Measurements from ENCODE around the gene CSTF3. TPM values are rescaled to one million over a fixed set of nuclear protein-coding genes. Genes with fewer than 3 reads are reported as not detected.

The CSTF3 gene
- total and polyA plus RNA-seq, 2 experiments from 2014 or later, result 25.8 to 75.5 TPM

DNA sequence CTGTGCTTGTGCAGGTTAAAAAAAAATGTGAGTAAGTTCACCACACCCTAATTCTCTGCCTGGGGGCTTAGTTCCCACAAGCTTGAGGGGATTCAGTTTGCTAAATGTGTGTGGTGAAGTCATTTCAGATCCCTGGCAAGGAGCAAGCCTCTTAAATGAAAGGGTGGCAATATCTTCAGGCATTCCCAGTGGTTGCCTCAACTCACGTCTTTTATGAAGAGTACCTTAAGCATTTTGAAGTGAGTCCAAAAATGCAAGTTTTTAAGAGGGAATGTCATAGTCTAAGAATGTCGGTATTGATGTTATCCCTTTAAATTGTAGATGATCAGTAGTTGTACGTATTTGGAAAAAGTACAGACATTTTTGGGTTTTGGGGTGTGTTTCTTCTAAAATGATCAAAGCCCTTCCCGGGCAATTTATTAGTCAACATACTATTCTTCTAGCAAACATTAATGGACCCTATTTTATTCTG is 117.0 kb downstream of the CSTF3 start:
- Histone ChIP-seq H3K4me3 (no peak overlapping the region), H3K4me1 (ENCODE audit: low read depth) (peaks cover 4% of the 10 kb centered on the region), H3K27ac (no peak overlapping the region), H3K9me3 (ENCODE audit: low read depth) (no peaks in the 10 kb centered on the region), H3K27me3 (no peaks in the 10 kb centered on the region), H3K36me3 (no peaks in the 10 kb centered on the region)
- no peak for DNase-seq (ENCODE audit: low read depth in 1 of 2, low spot score in 1 of 2)
- TF ChIP-seq, protein P1, sequence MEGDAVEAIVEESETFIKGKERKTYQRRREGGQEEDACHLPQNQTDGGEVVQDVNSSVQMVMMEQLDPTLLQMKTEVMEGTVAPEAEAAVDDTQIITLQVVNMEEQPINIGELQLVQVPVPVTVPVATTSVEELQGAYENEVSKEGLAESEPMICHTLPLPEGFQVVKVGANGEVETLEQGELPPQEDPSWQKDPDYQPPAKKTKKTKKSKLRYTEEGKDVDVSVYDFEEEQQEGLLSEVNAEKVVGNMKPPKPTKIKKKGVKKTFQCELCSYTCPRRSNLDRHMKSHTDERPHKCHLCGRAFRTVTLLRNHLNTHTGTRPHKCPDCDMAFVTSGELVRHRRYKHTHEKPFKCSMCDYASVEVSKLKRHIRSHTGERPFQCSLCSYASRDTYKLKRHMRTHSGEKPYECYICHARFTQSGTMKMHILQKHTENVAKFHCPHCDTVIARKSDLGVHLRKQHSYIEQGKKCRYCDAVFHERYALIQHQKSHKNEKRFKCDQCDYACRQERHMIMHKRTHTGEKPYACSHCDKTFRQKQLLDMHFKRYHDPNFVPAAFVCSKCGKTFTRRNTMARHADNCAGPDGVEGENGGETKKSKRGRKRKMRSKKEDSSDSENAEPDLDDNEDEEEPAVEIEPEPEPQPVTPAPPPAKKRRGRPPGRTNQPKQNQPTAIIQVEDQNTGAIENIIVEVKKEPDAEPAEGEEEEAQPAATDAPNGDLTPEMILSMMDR (IDR thresholded peaks at IDR 0.05; ENCODE audit: low read depth, low read length), result no peak

- H3K4me3 ChIP-seq, result no peak overlapping the region
- H3K36me3 ChIP-seq, result no peaks in the 10 kb centered on the region
- no peaks in the 10 kb centered on the region for H3K27me3 ChIP-seq
- TF ChIP-seq, protein P1 (IDR thresholded peaks at IDR 0.05; ENCODE audit: low read depth, low read length), result no peak
- H3K27ac ChIP-seq, result no peak overlapping the region
- peaks cover 4% of the 10 kb centered on the region for H3K4me1 ChIP-seq (ENCODE audit: low read depth)
- no peak for DNase-seq (ENCODE audit: low read depth in 1 of 2, low spot score in 1 of 2)
- no peaks in the 10 kb centered on the region for H3K9me3 ChIP-seq (ENCODE audit: low read depth)
Measured at GRCh38 chr11:33043221-33043830, 118.0 kb downstream of the CSTF3 start.

DNA sequence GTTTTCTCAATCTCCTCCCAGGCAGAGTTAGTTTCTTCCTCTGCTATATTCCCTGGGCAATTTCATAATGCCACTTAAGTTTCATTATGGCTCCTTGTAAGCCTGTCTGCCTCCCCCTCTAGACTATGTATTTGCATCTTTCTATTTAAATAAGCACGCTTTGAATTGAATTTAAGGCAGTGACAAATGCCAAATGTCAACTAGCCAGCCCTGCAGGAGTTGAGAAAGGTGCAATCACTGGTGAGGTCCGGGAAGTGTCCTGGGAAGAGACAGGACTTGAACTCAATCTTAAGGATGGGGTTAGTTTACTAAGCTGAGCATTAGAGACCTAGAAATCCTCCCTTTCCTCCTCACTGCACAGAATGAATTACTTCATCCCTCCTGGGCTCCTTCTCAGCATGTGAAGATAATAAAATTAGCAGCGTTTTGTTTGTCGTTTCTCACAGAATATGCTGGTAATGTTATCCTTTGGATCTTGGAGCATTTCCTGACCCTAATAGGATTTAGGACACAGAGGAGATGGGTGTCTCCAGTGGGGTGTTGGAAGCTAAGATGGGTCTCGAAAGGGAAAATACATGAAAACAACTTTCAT is 120.3 kb downstream of the CSTF3 start:
- TF ChIP-seq, protein P1 (IDR thresholded peaks at IDR 0.05; ENCODE audit: low read depth, low read length), result no peak
- Histone ChIP-seq H3K4me3 (no peak overlapping the region), H3K36me3 (no peaks in the 10 kb centered on the region), H3K27ac (no peak overlapping the region), H3K9me3 (ENCODE audit: low read depth) (no peaks in the 10 kb centered on the region), H3K27me3 (no peaks in the 10 kb centered on the region), H3K4me1 (ENCODE audit: low read depth) (peaks cover 4% of the 10 kb centered on the region)
- DNase-seq (ENCODE audit: low read depth in 1 of 2, low spot score in 1 of 2), result no peak

DNA sequence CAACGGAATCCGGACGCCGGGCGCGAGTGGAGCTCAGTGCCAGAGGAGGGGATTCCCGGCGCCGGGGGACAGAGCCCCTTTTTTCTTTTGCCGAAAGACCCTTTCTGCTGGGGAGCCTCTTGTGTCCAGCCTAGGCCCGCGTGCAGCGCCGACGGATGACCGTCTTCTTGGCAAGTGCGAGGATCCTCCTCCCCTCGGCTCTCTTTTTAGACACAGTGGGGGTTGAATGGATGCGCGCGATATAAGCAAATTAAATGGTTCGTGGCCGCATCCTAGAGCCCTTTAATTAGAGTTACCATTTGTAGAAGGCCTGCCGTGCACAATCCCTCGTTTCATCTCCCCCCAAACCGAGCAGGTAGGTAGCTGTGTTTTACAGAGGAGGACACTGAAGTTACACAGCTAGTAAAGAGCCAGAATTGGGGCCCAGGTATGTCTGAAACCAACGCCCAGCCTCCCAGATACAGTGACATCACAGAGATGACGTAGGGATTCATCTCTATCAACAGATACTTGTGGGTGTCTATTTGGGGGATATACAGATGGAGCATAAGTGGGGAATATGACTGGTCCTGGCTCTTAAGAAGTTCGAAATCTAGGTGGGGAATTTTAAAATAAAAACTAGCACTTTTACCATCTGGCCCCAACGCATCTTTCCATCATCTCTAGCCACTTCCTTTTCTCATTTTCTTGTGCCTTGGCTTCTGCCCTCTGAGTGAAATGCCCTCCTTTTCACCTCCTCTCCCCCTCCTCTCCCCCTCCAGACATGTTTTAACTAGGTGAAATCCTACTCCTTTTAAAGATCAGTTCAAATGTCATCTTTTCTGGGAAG is 121.0 kb downstream of the CSTF3 start:
- H3K9me3 ChIP-seq (ENCODE audit: low read depth), result no peaks in the 10 kb centered on the region
- TF ChIP-seq, protein P1 (IDR thresholded peaks at IDR 0.05; ENCODE audit: low read depth, low read length), result no peak
- H3K4me3 ChIP-seq, result peak overlapping the region; percentile 75
- peak overlapping the region; percentile 98 for H3K27ac ChIP-seq
- peaks cover 4% of the 10 kb centered on the region for H3K4me1 ChIP-seq (ENCODE audit: low read depth)
- DNase-seq (ENCODE audit: low read depth in 1 of 2, low spot score in 1 of 2), result peak in 1 of 2 donors; percentile 21
- H3K27me3 ChIP-seq, result no peaks in the 10 kb centered on the region
- no peaks in the 10 kb centered on the region for H3K36me3 ChIP-seq

DNA sequence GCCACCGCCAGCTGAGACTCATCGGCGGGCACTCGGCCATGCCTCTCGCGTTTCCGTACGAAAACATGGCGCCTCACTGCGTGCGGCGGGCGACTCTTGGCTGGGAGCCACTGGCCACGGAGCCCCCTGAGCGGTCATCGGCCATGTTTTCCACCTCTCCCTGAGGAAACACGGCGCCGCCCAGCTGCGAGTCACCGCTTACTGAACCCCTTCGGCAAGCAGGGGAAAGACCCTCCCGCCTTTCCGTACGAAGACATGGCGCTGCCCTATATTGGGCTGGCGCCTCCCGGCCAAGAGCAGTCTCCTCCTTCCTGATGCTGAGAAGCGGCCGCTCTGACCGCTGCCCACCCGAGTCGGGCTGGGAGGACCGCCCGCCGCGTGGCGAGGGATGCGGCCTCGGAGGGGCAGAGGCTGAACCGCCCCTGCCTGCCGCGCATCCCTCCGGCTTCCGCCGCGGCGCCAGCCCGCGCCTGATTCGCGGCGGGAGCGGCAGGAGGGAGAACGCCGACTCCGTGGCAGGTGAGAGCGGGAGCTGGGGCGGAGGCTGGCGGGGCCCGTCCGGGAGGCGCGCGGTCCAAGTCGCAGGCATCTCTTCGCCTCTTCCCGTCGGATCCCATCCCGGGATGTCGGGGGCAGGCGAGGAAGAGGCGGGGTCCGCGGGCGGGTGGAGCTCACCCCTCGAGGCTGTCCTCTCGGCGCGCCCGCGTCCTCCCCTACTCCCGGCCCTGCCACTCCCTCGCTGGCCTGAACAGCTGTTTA is 121.8 kb downstream of the CSTF3 start, which contains the start of gene TCP11L1:
Gene TCP11L1 (plus strand): TSS at position 299 of the 759 bp plus-strand sequence. CDS start 4,202 bp downstream, outside the sequence.
- Histone ChIP-seq H3K4me3 (peak within 1 kb of the TSS; percentile 75), H3K9me3 (ENCODE audit: low read depth) (no peaks in the 10 kb centered on the region), H3K27me3 (no peaks in the 10 kb centered on the region), H3K36me3 (no peaks in the 10 kb centered on the region), H3K27ac (peak within 1 kb of the TSS; percentile 98), H3K4me1 (ENCODE audit: low read depth) (peaks cover 4% of the 10 kb centered on the region)
- DNase-seq (ENCODE audit: low read depth in 1 of 2, low spot score in 1 of 2), result peak; percentile 95 to 97
- TF ChIP-seq, protein P1 (IDR thresholded peaks at IDR 0.05; ENCODE audit: low read depth, low read length), result no peak
